MCF 10A (cell line): ENCODE results near the gene PGAM2. TPM values are rescaled to one million over a fixed set of nuclear protein-coding genes. Genes with fewer than 3 reads are reported as not detected.

Experiments
- BruUV-seq: library from RNA; stranded (reverse); fragments of 400-500 nt; replicated peaks from 2 replicates; lab custom pipeline; 2021; lab: Mats Ljungman, UMichigan
- CTCF ChIA-PET: fragments of 300-600 bp; sonication (Branson Sonifier 250); formaldehyde crosslinking; extraction: SDS; loops from one replicate; lab custom pipeline; 2021; ENCODE audit warnings: antibody characterized with exemption, inconsistent platforms; lab: Yijun Ruan, JAX
- POLR2A ChIA-PET: fragments of 300-600, 350-650 bp; sonication (Branson Sonifier 250); formaldehyde crosslinking; extraction: SDS; loops from one replicate; lab custom pipeline; 2020; ENCODE audit warnings: antibody characterized with exemption, inconsistent platforms; lab: Yijun Ruan, JAX
- DNase-seq: peaks from one replicate; pipeline ENCODE4 v3.0.0-alpha.2; 2018; ENCODE audit not compliant: unreplicated experiment
- H3K27ac Mint-ChIP-seq: one replicate; pipeline ENCODE4 v1.8.0; 2022; ENCODE audit warnings: mild to moderate bottlenecking, low read depth, mixed read lengths; ENCODE audit not compliant: unreplicated experiment
- H3K27me3 Mint-ChIP-seq: one replicate; pipeline ENCODE4 v1.8.0; 2022; ENCODE audit warnings: mixed read lengths; ENCODE audit not compliant: insufficient read depth, unreplicated experiment
- H3K36me3 Mint-ChIP-seq: one replicate; pipeline ENCODE4 v1.8.0; 2022; ENCODE audit warnings: mild to moderate bottlenecking, moderate library complexity, mixed read lengths; ENCODE audit not compliant: insufficient read depth, unreplicated experiment
- H3K4me1 Mint-ChIP-seq: one replicate; pipeline ENCODE4 v1.8.0; 2022; ENCODE audit warnings: mixed read lengths; ENCODE audit not compliant: insufficient read depth, unreplicated experiment
- H3K4me3 Mint-ChIP-seq: one replicate; pipeline ENCODE4 v1.8.0; 2022; ENCODE audit warnings: mild to moderate bottlenecking, moderate library complexity, mixed read lengths; ENCODE audit not compliant: unreplicated experiment
- H3K9me3 Mint-ChIP-seq: one replicate; pipeline ENCODE4 v1.8.0; 2022; ENCODE audit warnings: mixed read lengths; ENCODE audit not compliant: unreplicated experiment
- CTCF ChIP-seq: fragments of 200-600 bp; IDR thresholded peaks from one replicate; pipeline ENCODE4 v1.8.0; 2022; ENCODE audit warnings: antibody characterized with exemption, mild to moderate bottlenecking; ENCODE audit not compliant: unreplicated experiment
- intact Hi-C: fragments of 100-400 bp; cut with micrococcal nuclease; formaldehyde crosslinking; loops from 2 replicates; pipeline ENCODE4 v1.14.1; 2022
- total RNA-seq: library from RNA; stranded (reverse); gene quantifications from 2 replicates; pipeline ENCODE4 v1.2.3, GENCODE V29; 2022

The PGAM2 gene
- total RNA-seq, 1 experiment from 2014 or later: not detected

GRCh38 chr7:44056681-44057080 is 8.7 kb downstream of the PGAM2 start:
- intact Hi-C loops: no loop called here
- no peak for TF ChIP-seq CTCF
- Mint-ChIP-seq H3K36me3 (peaks cover 57% of the 10 kb centered on the region), H3K27ac (no peak overlapping the region), H3K4me1 (peaks cover 11% of the 10 kb centered on the region), H3K4me3 (no peak overlapping the region), H3K9me3 (no peaks in the 10 kb centered on the region), H3K27me3 (no peaks in the 10 kb centered on the region)
- ChIA-PET CTCF (no interaction called here), POLR2A (interaction anchor here (1.5 to 4.6 kb wide), 4 partner anchors 9 to 12 kb away, joined by 3 to 13 read pairs (median 9); partner anchors contain the start of genes DBNL and PGAM2)
- BruUV-seq: no TSS peak
- no peak for DNase-seq

GRCh38 chr7:44052771-44053365 is 12.5 kb downstream of the PGAM2 start:
- Mint-ChIP-seq H3K4me1 (peaks cover 8% of the 10 kb centered on the region), H3K27ac (no peak overlapping the region), H3K27me3 (no peaks in the 10 kb centered on the region), H3K4me3 (no peak overlapping the region), H3K36me3 (peaks cover 47% of the 10 kb centered on the region), H3K9me3 (no peaks in the 10 kb centered on the region)
- no TSS peak for BruUV-seq
- TF ChIP-seq CTCF: no peak
- intact Hi-C loops: no loop called here
- no peak for DNase-seq
- ChIA-PET CTCF (interaction anchor here (0.5 kb wide), 1 partner anchor 833 kb away, joined by 3 read pairs; no protein-coding TSS in a partner anchor), POLR2A (interaction anchor here (0.6 to 2.1 kb wide), 8 partner anchors 9 to 1171 kb away, joined by 3 to 12 read pairs (median 3); partner anchors contain the start of genes DBNL, PGAM2, POLD2 and YKT6)

- Mint-ChIP-seq H3K27ac (no peak overlapping the region), H3K27me3 (no peaks in the 10 kb centered on the region), H3K36me3 (peaks cover 44% of the 10 kb centered on the region), H3K9me3 (no peaks in the 10 kb centered on the region), H3K4me1 (peaks cover 14% of the 10 kb centered on the region), H3K4me3 (no peak overlapping the region)
- no peak for DNase-seq
- intact Hi-C loops: no loop called here
- no peak for TF ChIP-seq CTCF
- ChIA-PET POLR2A (interaction anchor here (1.0 to 2.1 kb wide), 4 partner anchors 7 to 19 kb away, joined by 3 to 12 read pairs (median 4); partner anchors contain the start of gene DBNL), CTCF (no interaction called here)
- no TSS peak for BruUV-seq
These were observed 13.7 kb downstream of the PGAM2 start for GRCh38 chr7:44051611-44052220.

- Mint-ChIP-seq H3K4me1 (peaks cover 21% of the 10 kb centered on the region), H3K27me3 (no peaks in the 10 kb centered on the region), H3K4me3 (no peak overlapping the region), H3K27ac (no peak overlapping the region), H3K9me3 (no peaks in the 10 kb centered on the region), H3K36me3 (peaks cover 46% of the 10 kb centered on the region)
- intact Hi-C loops: no loop called here
- no peak for DNase-seq
- BruUV-seq: no TSS peak
- CTCF ChIA-PET: interaction anchor here (0.7 kb wide), 1 partner anchor 159 kb away, joined by 3 read pairs; no protein-coding TSS in a partner anchor
- POLR2A ChIA-PET: interaction anchor here (1.2 to 1.4 kb wide), 3 partner anchors 17 to 20 kb away, joined by 3 to 5 read pairs (median 5); no protein-coding TSS in a partner anchor
- no peak for TF ChIP-seq CTCF
These were observed 14.3 kb downstream of the PGAM2 start for GRCh38 chr7:44050915-44051560.
